Measurements from ENCODE around the gene DRD2. TPM values are rescaled to one million over a fixed set of nuclear protein-coding genes. Genes with fewer than 3 reads are reported as not detected.
A peak's percentile ranks its signal among the peaks of the same experiment; 100 is the strongest.

The DRD2 gene
- total and polyA plus RNA-seq, 10 donors = not detected

- intact Hi-C loops (cut with DNase I; ENCODE audit: low total_unique reads) = no loop called here
- 77 to 88% (median 82%) methylated on average over 3 of the region's 3 CpGs for WGBS, 5 donors
Observed at GRCh38 chr11:113409526-113409925, 65.7 kb downstream of the DRD2 start.

GRCh38 chr11:113408887-113409286 lies 66.3 kb downstream of the DRD2 start:
- intact Hi-C loops (cut with DNase I; ENCODE audit: low total_unique reads) = no loop called here
- DNase-seq = no peak
- no peaks in the 10 kb centered on the region for H3K27me3 ChIP-seq (replicated peaks in 1 of 7)
- H3K27ac ChIP-seq = no peak overlapping the region
- 71 to 90% (median 85%) methylated on average over 9 of the region's 9 CpGs for WGBS, 5 donors
- no peaks in the 10 kb centered on the region for H3K36me3 ChIP-seq
- H3K9me3 ChIP-seq = no peaks in the 10 kb centered on the region
- no peak overlapping the region for H3K4me3 ChIP-seq
- no peak for TF ChIP-seq POLR2AphosphoS5 (IDR thresholded peaks at IDR 0.05)
- TF ChIP-seq, protein P1, sequence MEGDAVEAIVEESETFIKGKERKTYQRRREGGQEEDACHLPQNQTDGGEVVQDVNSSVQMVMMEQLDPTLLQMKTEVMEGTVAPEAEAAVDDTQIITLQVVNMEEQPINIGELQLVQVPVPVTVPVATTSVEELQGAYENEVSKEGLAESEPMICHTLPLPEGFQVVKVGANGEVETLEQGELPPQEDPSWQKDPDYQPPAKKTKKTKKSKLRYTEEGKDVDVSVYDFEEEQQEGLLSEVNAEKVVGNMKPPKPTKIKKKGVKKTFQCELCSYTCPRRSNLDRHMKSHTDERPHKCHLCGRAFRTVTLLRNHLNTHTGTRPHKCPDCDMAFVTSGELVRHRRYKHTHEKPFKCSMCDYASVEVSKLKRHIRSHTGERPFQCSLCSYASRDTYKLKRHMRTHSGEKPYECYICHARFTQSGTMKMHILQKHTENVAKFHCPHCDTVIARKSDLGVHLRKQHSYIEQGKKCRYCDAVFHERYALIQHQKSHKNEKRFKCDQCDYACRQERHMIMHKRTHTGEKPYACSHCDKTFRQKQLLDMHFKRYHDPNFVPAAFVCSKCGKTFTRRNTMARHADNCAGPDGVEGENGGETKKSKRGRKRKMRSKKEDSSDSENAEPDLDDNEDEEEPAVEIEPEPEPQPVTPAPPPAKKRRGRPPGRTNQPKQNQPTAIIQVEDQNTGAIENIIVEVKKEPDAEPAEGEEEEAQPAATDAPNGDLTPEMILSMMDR (IDR thresholded peaks at IDR 0.05 in 8 of 11, conservative IDR thresholded peaks at IDR 0.05 in 3 of 11) = no peak
- TF ChIP-seq POLR2A (IDR thresholded peaks at IDR 0.05) = no peak
- H3K4me1 ChIP-seq = no peaks in the 10 kb centered on the region

More at GRCh38 chr11:113409526-113409925, 65.7 kb downstream of the DRD2 start:
- Histone ChIP-seq H3K4me3 (no peak overlapping the region), H3K4me1 (no peaks in the 10 kb centered on the region), H3K36me3 (no peaks in the 10 kb centered on the region), H3K27me3 (replicated peaks in 1 of 7) (no peaks in the 10 kb centered on the region), H3K27ac (no peak overlapping the region), H3K9me3 (no peaks in the 10 kb centered on the region)
- TF ChIP-seq, protein P1 (IDR thresholded peaks at IDR 0.05 in 8 of 11, conservative IDR thresholded peaks at IDR 0.05 in 3 of 11) = no peak
- TF ChIP-seq POLR2A (IDR thresholded peaks at IDR 0.05) = no peak
- no peak for TF ChIP-seq POLR2AphosphoS5 (IDR thresholded peaks at IDR 0.05)
- no peak for DNase-seq

DNA sequence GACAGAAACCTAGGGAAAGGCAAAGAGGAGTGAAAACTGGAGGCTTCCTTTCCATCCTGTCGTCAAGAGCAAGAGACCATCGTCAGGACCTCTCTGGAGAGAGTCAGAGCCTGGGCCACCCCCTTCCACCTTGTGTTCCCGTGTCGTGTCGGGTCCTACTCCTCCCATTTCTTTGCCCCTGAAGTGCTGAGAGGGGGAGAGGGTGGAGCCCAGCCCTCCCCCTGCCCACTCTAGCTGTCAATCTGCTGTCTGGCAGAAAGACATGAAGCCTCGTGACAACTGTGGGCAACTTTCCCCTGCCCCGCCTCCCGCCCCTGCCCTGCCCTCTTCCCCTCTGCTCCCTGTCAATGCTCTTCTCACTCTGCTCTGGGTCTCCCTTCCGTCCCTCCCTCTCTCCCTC lies 67.0 kb downstream of the DRD2 start:
- no peaks in the 10 kb centered on the region for H3K9me3 ChIP-seq
- H3K4me3 ChIP-seq = no peak overlapping the region
- no peaks in the 10 kb centered on the region for H3K4me1 ChIP-seq
- no peak for TF ChIP-seq POLR2AphosphoS5 (IDR thresholded peaks at IDR 0.05)
- no peak for TF ChIP-seq POLR2A (IDR thresholded peaks at IDR 0.05)
- TF ChIP-seq, protein P1 (IDR thresholded peaks at IDR 0.05 in 8 of 11, conservative IDR thresholded peaks at IDR 0.05 in 3 of 11) = no peak
- 68 to 86% (median 73%) methylated on average over 9 of the region's 9 CpGs for WGBS, 5 donors
- DNase-seq = no peak
- H3K27ac ChIP-seq = no peak overlapping the region
- intact Hi-C loops (cut with DNase I; ENCODE audit: low total_unique reads) = no loop called here
- no peaks in the 10 kb centered on the region for H3K36me3 ChIP-seq
- no peaks in the 10 kb centered on the region for H3K27me3 ChIP-seq (replicated peaks in 1 of 7)

GRCh38 chr11:113407163-113407562 lies 68.0 kb downstream of the DRD2 start:
- 59 to 69% (median 63%) methylated on average over 1 to 3 of the region's 3 CpGs for WGBS, 5 donors
- H3K9me3 ChIP-seq = no peaks in the 10 kb centered on the region
- H3K27ac ChIP-seq = no peak overlapping the region
- DNase-seq = peak; percentile 55
- TF ChIP-seq POLR2AphosphoS5 (IDR thresholded peaks at IDR 0.05) (no peak), POLR2A (IDR thresholded peaks at IDR 0.05) (no peak)
- TF ChIP-seq, protein P1 (IDR thresholded peaks at IDR 0.05 in 8 of 11, conservative IDR thresholded peaks at IDR 0.05 in 3 of 11) = no peak
- intact Hi-C loops (cut with DNase I; ENCODE audit: low total_unique reads) = no loop called here
- no peak overlapping the region for H3K4me3 ChIP-seq
- no peaks in the 10 kb centered on the region for H3K4me1 ChIP-seq
- H3K36me3 ChIP-seq = no peaks in the 10 kb centered on the region
- no peaks in the 10 kb centered on the region for H3K27me3 ChIP-seq (replicated peaks in 1 of 7)

Data from spleen (tissue), 11 donors.